A549 (cell line): ENCODE measurements around the gene AFG1L.

Experiments
- EP300 ChIP-seq, 2 experiments: fragments of >200 bp; sonication (Bioruptor Twin); formaldehyde crosslinking; IDR thresholded peaks; 2 replicates in 1 of 2; 3 replicates in 1 of 2; pipeline ENCODE4 v1.6.1; 2016 to 2017
- HEYL ChIP-seq: fragments of 250-450 bp; sonication (Bioruptor Pico); IDR thresholded peaks from 2 replicates; pipeline ENCODE4 v1.8.0; 2021; ENCODE audit warnings: mild to moderate bottlenecking, moderate library complexity
- PHF8 ChIP-seq: fragments of 200-600 bp; sonication (generic); IDR thresholded peaks from 2 replicates; pipeline ENCODE4 v1.6.1; 2016; ENCODE audit warnings: low read depth, mild to moderate bottlenecking, antibody characterized with exemption, moderate library complexity, borderline replicate concordance
- TF ChIP-seq, protein P1 (sequence below): fragments of >200 bp; sonication (Bioruptor Twin); formaldehyde crosslinking; IDR thresholded peaks from 3 replicates; pipeline ENCODE4 v1.5.1; 2016

DNA sequence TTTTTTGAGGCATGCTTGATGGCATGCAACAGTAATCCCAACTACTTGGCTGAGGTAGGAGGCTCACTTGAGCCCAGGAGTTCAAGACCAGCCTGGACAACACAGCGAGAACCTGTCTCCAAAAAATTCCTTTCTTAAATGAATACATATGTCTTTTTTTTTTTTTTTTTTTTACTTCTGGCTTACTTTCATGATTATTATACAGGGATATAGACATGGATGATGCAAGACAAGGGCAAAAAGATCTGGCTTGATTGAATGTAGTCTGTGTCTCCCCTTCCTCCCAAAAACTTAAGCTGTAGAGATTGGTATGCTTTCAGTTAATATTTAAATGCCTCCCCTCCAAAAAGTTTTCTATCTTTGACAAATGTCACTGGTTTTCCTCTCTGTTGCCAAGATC lies 41.6 kb upstream of the AFG1L start:
- TF ChIP-seq, protein P1, sequence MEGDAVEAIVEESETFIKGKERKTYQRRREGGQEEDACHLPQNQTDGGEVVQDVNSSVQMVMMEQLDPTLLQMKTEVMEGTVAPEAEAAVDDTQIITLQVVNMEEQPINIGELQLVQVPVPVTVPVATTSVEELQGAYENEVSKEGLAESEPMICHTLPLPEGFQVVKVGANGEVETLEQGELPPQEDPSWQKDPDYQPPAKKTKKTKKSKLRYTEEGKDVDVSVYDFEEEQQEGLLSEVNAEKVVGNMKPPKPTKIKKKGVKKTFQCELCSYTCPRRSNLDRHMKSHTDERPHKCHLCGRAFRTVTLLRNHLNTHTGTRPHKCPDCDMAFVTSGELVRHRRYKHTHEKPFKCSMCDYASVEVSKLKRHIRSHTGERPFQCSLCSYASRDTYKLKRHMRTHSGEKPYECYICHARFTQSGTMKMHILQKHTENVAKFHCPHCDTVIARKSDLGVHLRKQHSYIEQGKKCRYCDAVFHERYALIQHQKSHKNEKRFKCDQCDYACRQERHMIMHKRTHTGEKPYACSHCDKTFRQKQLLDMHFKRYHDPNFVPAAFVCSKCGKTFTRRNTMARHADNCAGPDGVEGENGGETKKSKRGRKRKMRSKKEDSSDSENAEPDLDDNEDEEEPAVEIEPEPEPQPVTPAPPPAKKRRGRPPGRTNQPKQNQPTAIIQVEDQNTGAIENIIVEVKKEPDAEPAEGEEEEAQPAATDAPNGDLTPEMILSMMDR, result no peak
- TF ChIP-seq EP300 (IDR thresholded peaks at IDR 0.05), result no peak
- TF ChIP-seq PHF8, result no peak
- TF ChIP-seq HEYL, result no peak
